ENCODE measurements around the gene CFP.
"Not testable (repeated sequence)": the region's sequence is repeated elsewhere in the genome, so short reads cannot be mapped to it uniquely, and the experiment has no call there.

DNA sequence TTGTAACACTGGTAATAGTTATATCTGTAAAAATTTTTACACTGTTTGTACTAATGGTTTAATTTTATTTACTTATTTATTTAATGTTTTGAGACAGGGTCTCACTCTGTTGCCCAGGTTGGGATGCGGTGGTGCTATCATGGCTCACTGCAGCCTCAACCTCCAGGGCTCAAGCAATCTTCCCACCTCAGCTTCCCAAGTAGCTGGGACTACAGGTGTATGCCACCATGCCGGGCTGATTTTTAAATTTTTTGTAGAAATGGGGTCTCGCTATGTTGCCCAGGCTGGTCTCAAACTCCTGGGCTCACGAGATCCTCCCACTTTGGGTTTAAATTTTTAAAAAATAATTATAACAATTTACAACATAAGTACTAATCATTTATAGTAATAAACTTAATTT, 26.6 kb downstream of the CFP start:
- TF ChIP-seq POLR2A (IDR thresholded peaks at IDR 0.05): not testable (repeated sequence)
- TF ChIP-seq, protein P1, sequence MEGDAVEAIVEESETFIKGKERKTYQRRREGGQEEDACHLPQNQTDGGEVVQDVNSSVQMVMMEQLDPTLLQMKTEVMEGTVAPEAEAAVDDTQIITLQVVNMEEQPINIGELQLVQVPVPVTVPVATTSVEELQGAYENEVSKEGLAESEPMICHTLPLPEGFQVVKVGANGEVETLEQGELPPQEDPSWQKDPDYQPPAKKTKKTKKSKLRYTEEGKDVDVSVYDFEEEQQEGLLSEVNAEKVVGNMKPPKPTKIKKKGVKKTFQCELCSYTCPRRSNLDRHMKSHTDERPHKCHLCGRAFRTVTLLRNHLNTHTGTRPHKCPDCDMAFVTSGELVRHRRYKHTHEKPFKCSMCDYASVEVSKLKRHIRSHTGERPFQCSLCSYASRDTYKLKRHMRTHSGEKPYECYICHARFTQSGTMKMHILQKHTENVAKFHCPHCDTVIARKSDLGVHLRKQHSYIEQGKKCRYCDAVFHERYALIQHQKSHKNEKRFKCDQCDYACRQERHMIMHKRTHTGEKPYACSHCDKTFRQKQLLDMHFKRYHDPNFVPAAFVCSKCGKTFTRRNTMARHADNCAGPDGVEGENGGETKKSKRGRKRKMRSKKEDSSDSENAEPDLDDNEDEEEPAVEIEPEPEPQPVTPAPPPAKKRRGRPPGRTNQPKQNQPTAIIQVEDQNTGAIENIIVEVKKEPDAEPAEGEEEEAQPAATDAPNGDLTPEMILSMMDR (IDR thresholded peaks at IDR 0.05): not testable (repeated sequence)
